CD14-positive monocyte (primary cell): ENCODE measurements around the gene PTCD1. TPM values are rescaled to one million over a fixed set of nuclear protein-coding genes. Genes with fewer than 3 reads are reported as not detected.

ENCODE experiments used
- DNase-seq, 3 donors: peaks; one replicate each; pipeline ENCODE4 v3.0.0-alpha.2; 2011 to 2022
- H2AFZ ChIP-seq: 2 replicates; pipeline ENCODE4 v1.6.0; 2012; ENCODE audit warnings: mild to moderate bottlenecking, low read depth, low read length, inconsistent platforms; ENCODE audit not compliant: insufficient read depth, poor library complexity, severe bottlenecking
- H3K27ac ChIP-seq, 2 donors: 1 replicate in 1 of 2; 2 replicates in 1 of 2; pipeline ENCODE4 v1.5.1; 2012 to 2013; ENCODE audit warnings: low read length in 2 of 2, control low read depth in 1 of 2, inconsistent platforms in 1 of 2, low read depth in 1 of 2, mild to moderate bottlenecking in 1 of 2
- H3K27me3 ChIP-seq, 2 donors: one replicate each; pipeline versions ENCODE4 v1.6.0 to v1.6.1; 2011 to 2013; ENCODE audit warnings: low read length in 2 of 2; ENCODE audit not compliant: control insufficient read depth in 2 of 2, insufficient read depth in 2 of 2
- H3K36me3 ChIP-seq, 2 donors: replicated peaks in 1 of 2; 1 replicate in 1 of 2; 2 replicates in 1 of 2; pipeline versions ENCODE4 v1.5.1 to v1.6.1; 2012 to 2013; ENCODE audit warnings: low read length in 2 of 2, control low read depth in 1 of 2, inconsistent platforms in 1 of 2, mild to moderate bottlenecking in 1 of 2; ENCODE audit not compliant: insufficient read depth in 2 of 2, control insufficient read depth in 1 of 2
- H3K4me1 ChIP-seq, 2 donors: 1 replicate in 1 of 2; 2 replicates in 1 of 2; pipeline versions ENCODE4 v1.5.1 to v1.6.1; 2012 to 2013; ENCODE audit warnings: low read length in 2 of 2, control low read depth in 1 of 2, inconsistent platforms in 1 of 2, mild to moderate bottlenecking in 1 of 2, moderate library complexity in 1 of 2; ENCODE audit not compliant: insufficient read depth in 2 of 2, control insufficient read depth in 1 of 2
- H3K4me2 ChIP-seq: replicated peaks from 2 replicates; pipeline ENCODE3; 2012; ENCODE audit warnings: low read length, moderate library complexity, mild to moderate bottlenecking; ENCODE audit not compliant: poor library complexity, severe bottlenecking; ENCODE audit errors: extremely low read depth
- H3K4me3 ChIP-seq, 3 experiments: fragments of 200-600 bp in 1 of 3; sonication (generic) in 1 of 3; replicated peaks in 1 of 3; 1 replicate in 2 of 3; 2 replicates in 1 of 3; pipeline ENCODE4 v1.5.1; 2011 to 2013; ENCODE audit warnings: low read length in 3 of 3, mild to moderate bottlenecking in 3 of 3, control low read depth in 2 of 3, low read depth in 2 of 3, inconsistent platforms in 1 of 3, moderate library complexity in 1 of 3
- H3K79me2 ChIP-seq: 2 replicates; pipeline ENCODE4 v1.6.0; 2012; ENCODE audit warnings: mild to moderate bottlenecking, control low read depth, inconsistent platforms, low read length, moderate library complexity; ENCODE audit not compliant: insufficient read depth
- H3K9ac ChIP-seq: 2 replicates; pipeline ENCODE4 v1.6.0; 2017; ENCODE audit warnings: low read length, mild to moderate bottlenecking; ENCODE audit not compliant: insufficient read depth, poor library complexity, severe bottlenecking
- H3K9me3 ChIP-seq, 2 donors: replicated peaks in 1 of 2; 1 replicate in 1 of 2; 2 replicates in 1 of 2; pipeline versions ENCODE4 v1.5.1 to v1.6.1; 2012 to 2013; ENCODE audit warnings: low read length in 2 of 2, control low read depth in 1 of 2; ENCODE audit not compliant: control insufficient read depth in 1 of 2, insufficient read depth in 1 of 2
- H4K20me1 ChIP-seq: 2 replicates; pipeline ENCODE4 v1.6.0; 2012; ENCODE audit warnings: mild to moderate bottlenecking, low read length, control low read depth, moderate library complexity; ENCODE audit not compliant: insufficient read depth
- H3K27ac Mint-ChIP-seq, 7 donors: one replicate each; pipeline ENCODE4 v1.8.0; 2020; ENCODE audit warnings: mild to moderate bottlenecking in 7 of 7, mixed read lengths in 7 of 7, moderate library complexity in 6 of 7, inconsistent platforms in 2 of 7
- H3K27me3 Mint-ChIP-seq, 3 donors: one replicate each; pipeline ENCODE4 v1.8.0; 2021 to 2022; ENCODE audit warnings: low read depth in 3 of 3, mild to moderate bottlenecking in 3 of 3, mixed read lengths in 3 of 3, moderate library complexity in 3 of 3, inconsistent platforms in 1 of 3
- H3K36me3 Mint-ChIP-seq, 2 donors: one replicate each; pipeline ENCODE4 v1.8.0; 2020; ENCODE audit warnings: mixed read lengths in 2 of 2, inconsistent platforms in 1 of 2, mild to moderate bottlenecking in 1 of 2
- H3K4me1 Mint-ChIP-seq: one replicate; pipeline ENCODE4 v1.8.0; 2020; ENCODE audit warnings: mild to moderate bottlenecking, mixed read lengths
- H3K4me3 Mint-ChIP-seq, 2 donors: one replicate each; pipeline ENCODE4 v1.8.0; 2020; ENCODE audit warnings: mild to moderate bottlenecking in 2 of 2, mixed read lengths in 2 of 2, moderate library complexity in 1 of 2
- H3K9me3 Mint-ChIP-seq, 7 donors: one replicate each; pipeline ENCODE4 v1.8.0; 2020 to 2022; ENCODE audit warnings: mixed read lengths in 7 of 7, mild to moderate bottlenecking in 6 of 7, moderate library complexity in 6 of 7, inconsistent platforms in 2 of 7
- WGBS: methylation state at CpG from one replicate; pipeline ENCODE4 v1.1.5; 2013; ENCODE audit warnings: missing lambda C conversion rate; ENCODE audit not compliant: insufficient coverage; 5-methylcytosine and 5-hydroxymethylcytosine counted together
- intact Hi-C, 2 donors: fragments of 100-400 bp; cut with micrococcal nuclease; formaldehyde crosslinking; loops; one replicate each; pipeline versions ENCODE4 v1.15.0 to v1.15.1; 2023
- polyA plus RNA-seq, 3 donors: library from polyadenylated mRNA; depleted of rRNA in 1 of 3; unstranded in 2 of 3; stranded (reverse) in 1 of 3; fragments of 300-500 nt in 2 of 3; fragments of >200 nt in 1 of 3; fragmentation: Illumina TruSeq in 2 of 3; gene quantifications; 1 replicate in 2 of 3; 2 replicates in 1 of 3; pipeline ENCODE4 v1.2.3, GENCODE V29; 2012 to 2021
- TF ChIP-seq, protein P1 (sequence below): fragments of 200-600 bp; IDR thresholded peaks from one replicate; pipeline ENCODE4 v1.8.0; 2022; ENCODE audit warnings: antibody characterized with exemption, mild to moderate bottlenecking

PTCD1 gene
- polyA plus RNA-seq, 3 donors, result 0.74 to 4.3 (median 1.6) TPM

- no peak overlapping the region for H3K9ac ChIP-seq
- H3K4me1 ChIP-seq, result peaks cover 12 to 31% of the 10 kb centered on the region in 2 donors
- peaks cover 85 to 94% of the 10 kb centered on the region in 2 donors for H3K36me3 ChIP-seq
- peaks cover 32% of the 10 kb centered on the region for H3K4me1 Mint-ChIP-seq
- intact Hi-C loops, result no loop called here
- no peak overlapping the region for H2AFZ ChIP-seq
- H3K27ac Mint-ChIP-seq, result peak overlapping the region; percentile 77 to 92 (median 88)
- 67% methylated on average over 22 of the region's 30 CpGs for WGBS
- peaks cover 70% of the 10 kb centered on the region for H3K79me2 ChIP-seq
- peaks cover 0 to 2% (median 0%) of the 10 kb centered on the region in 3 donors for H3K27me3 Mint-ChIP-seq
- no peak overlapping the region for H3K4me3 ChIP-seq
- peak overlapping the region; percentile 46 to 58 for H3K4me3 Mint-ChIP-seq
- peaks cover 100% of the 10 kb centered on the region for H4K20me1 ChIP-seq
- DNase-seq, result no peak
- H3K9me3 ChIP-seq, result no peaks in the 10 kb centered on the region
- no peaks in the 10 kb centered on the region for H3K27me3 ChIP-seq
- H3K27ac ChIP-seq, result peak overlapping the region; percentile 10 to 65
- no peaks in the 10 kb centered on the region for H3K9me3 Mint-ChIP-seq
- peak overlapping the region; percentile 58 for H3K4me2 ChIP-seq
- TF ChIP-seq, protein P1, sequence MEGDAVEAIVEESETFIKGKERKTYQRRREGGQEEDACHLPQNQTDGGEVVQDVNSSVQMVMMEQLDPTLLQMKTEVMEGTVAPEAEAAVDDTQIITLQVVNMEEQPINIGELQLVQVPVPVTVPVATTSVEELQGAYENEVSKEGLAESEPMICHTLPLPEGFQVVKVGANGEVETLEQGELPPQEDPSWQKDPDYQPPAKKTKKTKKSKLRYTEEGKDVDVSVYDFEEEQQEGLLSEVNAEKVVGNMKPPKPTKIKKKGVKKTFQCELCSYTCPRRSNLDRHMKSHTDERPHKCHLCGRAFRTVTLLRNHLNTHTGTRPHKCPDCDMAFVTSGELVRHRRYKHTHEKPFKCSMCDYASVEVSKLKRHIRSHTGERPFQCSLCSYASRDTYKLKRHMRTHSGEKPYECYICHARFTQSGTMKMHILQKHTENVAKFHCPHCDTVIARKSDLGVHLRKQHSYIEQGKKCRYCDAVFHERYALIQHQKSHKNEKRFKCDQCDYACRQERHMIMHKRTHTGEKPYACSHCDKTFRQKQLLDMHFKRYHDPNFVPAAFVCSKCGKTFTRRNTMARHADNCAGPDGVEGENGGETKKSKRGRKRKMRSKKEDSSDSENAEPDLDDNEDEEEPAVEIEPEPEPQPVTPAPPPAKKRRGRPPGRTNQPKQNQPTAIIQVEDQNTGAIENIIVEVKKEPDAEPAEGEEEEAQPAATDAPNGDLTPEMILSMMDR, result no peak
- peaks cover 72 to 96% of the 10 kb centered on the region in 2 donors for H3K36me3 Mint-ChIP-seq
These were observed 45.0 kb downstream of the PTCD1 start for GRCh38 chr7:99393355-99394187.

- H3K4me2 ChIP-seq, result peak overlapping the region; percentile 58
- H4K20me1 ChIP-seq, result peaks cover 100% of the 10 kb centered on the region
- H3K4me1 Mint-ChIP-seq, result peaks cover 28% of the 10 kb centered on the region
- peaks cover 89 to 97% of the 10 kb centered on the region in 2 donors for H3K36me3 ChIP-seq
- H3K36me3 Mint-ChIP-seq, result peaks cover 75 to 99% of the 10 kb centered on the region in 2 donors
- H3K27ac ChIP-seq, result peak overlapping the region; percentile 10 to 65
- WGBS, result 24% methylated on average over 68 of the region's 68 CpGs
- intact Hi-C loops, result no loop called here
- H3K79me2 ChIP-seq, result peaks cover 78% of the 10 kb centered on the region
- TF ChIP-seq, protein P1, result no peak
- peak overlapping the region; percentile 77 to 92 (median 88) for H3K27ac Mint-ChIP-seq
- H3K4me1 ChIP-seq, result peaks cover 12 to 31% of the 10 kb centered on the region in 2 donors
- DNase-seq, result peak; percentile 56 to 64 (median 61)
- no peaks in the 10 kb centered on the region for H3K9me3 ChIP-seq
- H3K27me3 Mint-ChIP-seq, result peaks cover 0 to 2% (median 0%) of the 10 kb centered on the region in 3 donors
- H3K9me3 Mint-ChIP-seq, result no peaks in the 10 kb centered on the region
- H3K27me3 ChIP-seq, result no peaks in the 10 kb centered on the region
- peak overlapping the region; percentile 46 to 58 for H3K4me3 Mint-ChIP-seq
- no peak overlapping the region for H3K9ac ChIP-seq
- H3K4me3 ChIP-seq, result peak overlapping the region in 1 of 3 experiments; percentile 47
- no peak overlapping the region for H2AFZ ChIP-seq
These were observed 45.8 kb downstream of the PTCD1 start for GRCh38 chr7:99392659-99393354.
